GM12878 (cell line): ENCODE results near the gene POU6F2. TPM values are rescaled to one million over a fixed set of nuclear protein-coding genes. Genes with fewer than 3 reads are reported as not detected.

ENCODE experiments used
- ATAC-seq: fragments of 200-7000 bp; cut with Tn5 transposase; 3 replicates; pipeline ENCODE4 v1.9.1; 2020; ENCODE audit warnings: mild to moderate bottlenecking, moderate library complexity
- BruUV-seq: library from RNA; stranded (reverse); fragments of 400-500 nt; replicated peaks from 2 replicates; lab custom pipeline; 2021; lab: Mats Ljungman, UMichigan
- CTCF ChIA-PET: fragments of 300-600 bp; sonication (Branson Sonifier 250); formaldehyde crosslinking; extraction: SDS; loops from one replicate; lab custom pipeline; 2021; ENCODE audit warnings: inconsistent platforms; lab: Yijun Ruan, JAX
- POLR2A ChIA-PET: fragments of 350-600 bp; formaldehyde crosslinking; extraction: SDS; loops from one replicate; lab custom pipeline; 2021; ENCODE audit warnings: inconsistent platforms; lab: Charles Lee
- RAD21 ChIA-PET: fragments of 300-600 bp; sonication (Branson Sonifier 250); formaldehyde crosslinking; loops from one replicate; lab custom pipeline; 2023; ENCODE audit warnings: antibody characterized with exemption; ENCODE audit not compliant: unreplicated experiment; lab: Charles Lee
- SMC1A ChIA-PET: fragments of 300-600 bp; sonication (Branson Sonifier 250); formaldehyde crosslinking; loops from one replicate; lab custom pipeline; 2023; ENCODE audit not compliant: unreplicated experiment, uncharacterized antibody; lab: Charles Lee
- DNase-seq: peaks from one replicate; pipeline ENCODE4 v3.0.0-alpha.2; 2011; ENCODE audit warnings: low read depth, low spot score
- FAIRE-seq: peaks from 3 replicates; lab custom pipeline; 2011; peaks lifted over from hg19 to GRCh38; lab: Jason Lieb, UNC
- H2AFZ ChIP-seq: 2 replicates; pipeline ENCODE4 v1.6.0; 2011; ENCODE audit warnings: low read depth, low read length, control low read depth; ENCODE audit not compliant: control insufficient read depth
- H3K27ac ChIP-seq: 2 replicates; pipeline ENCODE4 v1.5.1; 2011; ENCODE audit warnings: control low read depth; ENCODE audit not compliant: control insufficient read depth, insufficient read depth
- H3K27me3 ChIP-seq, 2 experiments: replicated peaks in 1 of 2; 2 replicates each; pipeline versions ENCODE4 v1.6.0 to v1.6.1; 2011; ENCODE audit warnings: low read length in 1 of 2; ENCODE audit not compliant: control insufficient read depth in 2 of 2, insufficient read depth in 2 of 2
- H3K36me3 ChIP-seq, 2 experiments: 2 replicates each; pipeline ENCODE4 v1.5.1; 2011; ENCODE audit warnings: low read length in 1 of 2; ENCODE audit not compliant: control insufficient read depth in 2 of 2, insufficient read depth in 2 of 2
- H3K4me1 ChIP-seq: 2 replicates; pipeline ENCODE4 v1.6.1; 2011; ENCODE audit warnings: mild to moderate bottlenecking, low read length, moderate library complexity, mixed read lengths; ENCODE audit not compliant: control insufficient read depth, insufficient read depth
- H3K4me2 ChIP-seq: 2 replicates; pipeline ENCODE4 v1.6.0; 2011; ENCODE audit warnings: control low read depth; ENCODE audit not compliant: control insufficient read depth, insufficient read depth
- H3K4me3 ChIP-seq: fragments of 200-600 bp; sonication (generic); 2 replicates; pipeline ENCODE4 v1.5.1; 2016
- H3K79me2 ChIP-seq: 2 replicates; pipeline ENCODE4 v1.6.0; 2011; ENCODE audit warnings: low read length; ENCODE audit not compliant: control insufficient read depth, insufficient read depth
- H3K9ac ChIP-seq: 2 replicates; pipeline ENCODE4 v1.8.0; 2011; ENCODE audit warnings: low read length, control low read depth, mixed read lengths; ENCODE audit not compliant: control insufficient read depth, insufficient read depth
- H3K9me3 ChIP-seq: replicated peaks from 3 replicates; pipeline ENCODE4 v1.5.1; 2011; ENCODE audit warnings: mild to moderate bottlenecking, low read length; ENCODE audit not compliant: control insufficient read depth, insufficient read depth
- H4K20me1 ChIP-seq: 2 replicates; pipeline ENCODE4 v1.6.0; 2011; ENCODE audit not compliant: control insufficient read depth, insufficient read depth
- IKZF1 ChIP-seq: fragments of 450-650 bp; conservative IDR thresholded peaks from 2 replicates; pipeline ENCODE4 v1.6.1; 2017; ENCODE audit warnings: antibody characterized with exemption, mild to moderate bottlenecking
- SMAD1 ChIP-seq: fragments of 450-650 bp; IDR thresholded peaks from 2 replicates; pipeline ENCODE4 v1.6.1; 2018; ENCODE audit warnings: mild to moderate bottlenecking, low read depth; ENCODE audit not compliant: partially characterized antibody
- SMARCA5 ChIP-seq: fragments of 450-650 bp; IDR thresholded peaks from 2 replicates; pipeline ENCODE4 v1.6.1; 2017; ENCODE audit warnings: mild to moderate bottlenecking
- WGBS: methylation state at CpG from one replicate; pipeline ENCODE4 v1.1.6; 2016; ENCODE audit warnings: low lambda C conversion rate; ENCODE audit not compliant: insufficient replicate concordance, insufficient coverage; ENCODE audit errors: missing lambda C conversion rate; 5-methylcytosine and 5-hydroxymethylcytosine counted together
- in situ Hi-C: fragments of 300-500 bp; cut with MboI; formaldehyde crosslinking; loops from 9 replicates; pipeline ENCODE4 v1.14.3; 2018; ENCODE audit warnings: mixed read lengths
- intact Hi-C: fragments of 100-400 bp; cut with micrococcal nuclease; formaldehyde crosslinking; loops from one replicate; pipeline ENCODE4 v1.14.2; 2022; ENCODE audit not compliant: unreplicated experiment
- polyA plus RNA-seq, 11 experiments: library from polyadenylated mRNA; depleted of rRNA in 4 of 11; unstranded in 6 of 11; stranded (reverse) in 5 of 11; fragments of >200 nt; fragmentation: Nextera tagmentation in 4 of 11; fragmentation: Illumina TruSeq in 1 of 11; extraction: Ambion mirVana in 4 of 11; extraction: Trizol in 1 of 11; gene quantifications; 1 replicate in 1 of 11; 2 replicates in 10 of 11; pipeline versions ENCODE4 v1.2.1 to v1.2.3, GENCODE V29; 2011 to 2016; ENCODE audit warnings: inconsistent platforms in 2 of 11, missing spikeins in 2 of 11, low read depth in 1 of 11
- total RNA-seq, 4 experiments: library from RNA; depleted of rRNA in 3 of 4; stranded (reverse); fragments of >200 nt in 3 of 4; fragmentation: Illumina TruSeq in 1 of 4; extraction: Trizol in 1 of 4; gene quantifications; 2 replicates each; pipeline versions ENCODE4 v1.2.1 to v1.2.3, GENCODE V29; 2013 to 2021
- TF ChIP-seq, protein P1 (sequence below): IDR thresholded peaks from 2 replicates; pipeline ENCODE4 v1.6.1; 2012; ENCODE audit warnings: improper control_type of control experiment, low read depth, low read length; ENCODE audit not compliant: insufficient replicate concordance

Gene POU6F2
- total and polyA plus RNA-seq, 10 of the 15 experiments (the other 5 are each of a cell fraction or from before 2014, with no cell fraction given) = 0.10 TPM; not detected in 9

DNA sequence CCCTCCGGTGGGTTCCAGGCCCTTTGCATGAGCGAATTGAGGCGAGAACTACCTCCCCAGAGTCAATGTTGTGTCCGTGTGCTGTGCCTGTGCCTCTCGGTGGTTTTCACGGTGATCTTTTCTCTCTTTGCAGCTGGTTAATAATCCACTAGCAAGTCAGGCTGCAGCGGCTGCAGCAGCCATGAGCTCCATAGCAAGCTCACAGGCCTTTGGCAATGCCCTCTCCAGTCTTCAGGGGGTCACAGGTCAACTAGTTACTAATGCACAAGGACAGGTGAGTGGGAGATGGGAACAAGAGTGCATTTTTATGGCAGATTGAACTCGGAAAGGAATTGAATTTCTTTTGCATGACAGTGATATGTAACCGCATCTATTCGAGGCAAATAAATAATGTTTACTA, 428.8 kb downstream of the POU6F2 start (continued):
- TF ChIP-seq, protein P1, sequence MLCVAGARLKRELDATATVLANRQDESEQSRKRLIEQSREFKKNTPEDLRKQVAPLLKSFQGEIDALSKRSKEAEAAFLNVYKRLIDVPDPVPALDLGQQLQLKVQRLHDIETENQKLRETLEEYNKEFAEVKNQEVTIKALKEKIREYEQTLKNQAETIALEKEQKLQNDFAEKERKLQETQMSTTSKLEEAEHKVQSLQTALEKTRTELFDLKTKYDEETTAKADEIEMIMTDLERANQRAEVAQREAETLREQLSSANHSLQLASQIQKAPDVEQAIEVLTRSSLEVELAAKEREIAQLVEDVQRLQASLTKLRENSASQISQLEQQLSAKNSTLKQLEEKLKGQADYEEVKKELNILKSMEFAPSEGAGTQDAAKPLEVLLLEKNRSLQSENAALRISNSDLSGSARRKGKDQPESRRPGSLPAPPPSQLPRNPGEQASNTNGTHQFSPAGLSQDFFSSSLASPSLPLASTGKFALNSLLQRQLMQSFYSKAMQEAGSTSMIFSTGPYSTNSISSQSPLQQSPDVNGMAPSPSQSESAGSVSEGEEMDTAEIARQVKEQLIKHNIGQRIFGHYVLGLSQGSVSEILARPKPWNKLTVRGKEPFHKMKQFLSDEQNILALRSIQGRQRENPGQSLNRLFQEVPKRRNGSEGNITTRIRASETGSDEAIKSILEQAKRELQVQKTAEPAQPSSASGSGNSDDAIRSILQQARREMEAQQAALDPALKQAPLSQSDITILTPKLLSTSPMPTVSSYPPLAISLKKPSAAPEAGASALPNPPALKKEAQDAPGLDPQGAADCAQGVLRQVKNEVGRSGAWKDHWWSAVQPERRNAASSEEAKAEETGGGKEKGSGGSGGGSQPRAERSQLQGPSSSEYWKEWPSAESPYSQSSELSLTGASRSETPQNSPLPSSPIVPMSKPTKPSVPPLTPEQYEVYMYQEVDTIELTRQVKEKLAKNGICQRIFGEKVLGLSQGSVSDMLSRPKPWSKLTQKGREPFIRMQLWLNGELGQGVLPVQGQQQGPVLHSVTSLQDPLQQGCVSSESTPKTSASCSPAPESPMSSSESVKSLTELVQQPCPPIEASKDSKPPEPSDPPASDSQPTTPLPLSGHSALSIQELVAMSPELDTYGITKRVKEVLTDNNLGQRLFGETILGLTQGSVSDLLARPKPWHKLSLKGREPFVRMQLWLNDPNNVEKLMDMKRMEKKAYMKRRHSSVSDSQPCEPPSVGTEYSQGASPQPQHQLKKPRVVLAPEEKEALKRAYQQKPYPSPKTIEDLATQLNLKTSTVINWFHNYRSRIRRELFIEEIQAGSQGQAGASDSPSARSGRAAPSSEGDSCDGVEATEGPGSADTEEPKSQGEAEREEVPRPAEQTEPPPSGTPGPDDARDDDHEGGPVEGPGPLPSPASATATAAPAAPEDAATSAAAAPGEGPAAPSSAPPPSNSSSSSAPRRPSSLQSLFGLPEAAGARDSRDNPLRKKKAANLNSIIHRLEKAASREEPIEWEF = no peak
- TF ChIP-seq SMARCA5 = peak; percentile 67; the same call in 1 of the 2 replicates
- TF ChIP-seq, all 136 proteins: peak for 7

DNA sequence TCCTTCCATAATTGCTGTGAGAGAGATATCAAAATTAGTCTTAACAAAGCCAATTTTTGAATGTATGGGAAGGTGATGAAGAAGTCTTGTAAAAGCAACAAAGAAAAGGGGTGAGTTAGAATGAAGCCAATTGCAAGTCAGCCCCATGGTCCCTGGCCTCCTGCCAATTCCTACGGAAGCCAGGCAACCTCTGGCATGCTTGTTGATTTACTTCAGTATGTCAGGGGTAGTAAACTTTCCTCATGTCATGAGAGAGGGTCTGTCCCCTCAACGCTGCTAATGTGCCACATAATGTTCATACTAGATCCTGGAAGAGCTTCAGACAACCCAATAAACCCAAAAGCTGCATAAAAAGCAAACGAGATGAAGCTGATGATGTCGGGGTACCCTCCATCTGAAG, 429.4 kb downstream of the POU6F2 start:
- in situ Hi-C loops = no loop called here
- Histone ChIP-seq H3K4me2 (no peak overlapping the region), H3K79me2 (no peaks in the 10 kb centered on the region), H3K27ac (no peak overlapping the region), H3K4me1 (no peaks in the 10 kb centered on the region), H3K4me3 (no peak overlapping the region), H3K9me3 (no peaks in the 10 kb centered on the region), H3K27me3 (no peaks in the 10 kb centered on the region), H3K9ac (no peak overlapping the region), H2AFZ (no peak overlapping the region), H4K20me1 (no peaks in the 10 kb centered on the region), H3K36me3 (no peaks in the 10 kb centered on the region)
- ChIA-PET RAD21 (interaction anchor here (1.6 kb wide), 1 partner anchor 95 kb away, joined by 5 read pairs; no protein-coding TSS in a partner anchor), SMC1A (interaction anchor here (0.8 to 2.1 kb wide), 6 partner anchors 8 to 93 kb away, joined by 3 to 11 read pairs (median 6); no protein-coding TSS in a partner anchor), POLR2A (interaction anchor here (1.0 kb wide), 1 partner anchor 11 kb away, joined by 3 read pairs; no protein-coding TSS in a partner anchor), CTCF (interaction anchor here (0.6 to 1.2 kb wide), 3 partner anchors 10 to 420 kb away, joined by 3 to 4 read pairs (median 3); no protein-coding TSS in a partner anchor)
- BruUV-seq = no TSS peak
- TF ChIP-seq SMAD1 (peak; percentile 38), IKZF1 (no peak)
- ATAC-seq (no peak), FAIRE-seq (no peak), DNase-seq (no peak)
- 6% methylated on average over 4 of the region's 4 CpGs for WGBS
- intact Hi-C loops = loop anchor here (5.0 kb wide), 2 partner anchors 35 to 50 kb away; no protein-coding TSS in a partner anchor
